GM19035 (cell line): ENCODE measurements around the gene OR9Q1.

Source experiments
- ATAC-seq: cut with Tn5 transposase; IDR thresholded peaks from one replicate; pipeline ENCODE4 v1.9.1; 2021; ENCODE audit not compliant: unreplicated experiment

OR9Q1 gene

DNA sequence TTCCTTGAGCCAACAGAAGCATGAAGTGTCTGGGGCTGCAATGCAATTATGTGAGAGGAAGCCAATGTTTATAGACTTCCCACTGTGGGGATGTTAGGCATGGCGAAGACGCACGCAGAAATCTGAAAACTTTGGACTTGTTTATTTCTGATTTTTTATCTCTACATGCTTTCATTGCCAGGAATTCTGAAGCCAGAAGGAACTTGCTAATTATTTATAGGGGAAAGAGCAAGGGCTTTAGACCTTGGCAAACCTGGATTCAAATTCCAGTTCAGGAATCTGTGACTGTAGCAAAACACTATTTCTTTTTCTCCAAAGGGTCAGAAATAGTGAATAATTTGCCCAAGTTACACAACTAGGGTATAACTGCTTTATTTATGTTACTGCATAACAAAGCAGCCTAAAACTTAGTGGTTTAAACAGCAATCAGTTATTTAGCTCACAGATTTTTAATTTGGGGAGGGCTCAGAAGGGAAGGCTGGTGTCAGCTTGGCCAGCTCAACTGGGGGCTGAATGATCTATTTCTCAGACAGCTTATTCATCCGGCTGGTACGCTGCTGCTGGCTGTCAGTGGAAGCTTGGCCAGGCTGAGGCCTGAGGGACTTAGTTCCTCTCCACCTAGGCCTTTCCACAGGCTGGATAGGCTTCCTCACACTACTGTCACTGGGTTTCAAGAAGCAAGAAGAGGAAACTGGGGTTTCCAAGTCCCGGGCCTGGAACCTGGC lies 5.2 kb downstream of the OR9Q1 start:
- no peak for ATAC-seq

- ATAC-seq = no peak
Observed at GRCh38 chr11:58030653-58031052, 7.0 kb downstream of the OR9Q1 start, which contains the start of gene OR6Q1. Gene OR6Q1 (plus strand): TSS chr11:58030953. CDS start chr11:58030953, 0 bp downstream.

DNA sequence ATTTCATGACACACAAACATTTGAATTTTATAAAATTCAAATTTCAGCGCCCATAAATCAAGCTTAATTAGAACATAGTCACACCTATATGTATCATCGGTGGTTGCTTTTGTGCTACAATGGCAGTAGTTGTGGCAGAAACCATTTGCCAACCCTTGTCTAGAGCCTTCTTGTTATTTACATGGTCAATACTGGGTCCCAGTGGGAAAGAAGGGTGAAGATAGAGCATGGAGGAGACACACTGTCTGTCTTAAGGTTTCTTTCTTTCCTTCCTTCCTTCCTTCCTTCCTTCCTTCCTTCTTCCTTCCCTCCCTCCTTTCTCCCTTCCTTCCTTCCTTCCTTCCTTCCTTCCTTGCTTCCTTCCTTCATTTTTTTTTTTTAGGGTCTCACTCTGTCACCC lies 10.8 kb downstream of the OR9Q1 start:
- ATAC-seq = no peak

DNA sequence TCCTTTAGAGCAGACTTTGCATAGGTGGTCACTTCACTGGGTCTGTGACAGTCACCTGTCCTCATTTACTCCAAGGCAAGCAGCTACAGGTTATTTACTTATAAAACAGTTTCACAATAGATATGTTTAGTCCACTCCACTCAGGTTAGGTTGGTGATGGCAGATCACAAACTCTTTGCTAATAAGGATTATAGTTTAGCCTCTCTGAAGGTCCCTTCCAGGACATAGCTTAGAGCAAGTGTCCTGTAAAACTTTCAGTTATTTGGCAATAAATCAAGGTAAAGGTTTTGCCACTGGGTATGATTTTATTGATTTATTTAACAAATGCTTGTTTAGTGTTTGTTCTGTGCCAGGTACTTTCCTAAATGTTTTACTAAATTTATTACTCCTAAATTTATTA lies 15.9 kb downstream of the OR9Q1 start:
- ATAC-seq = no peak

GRCh38 chr11:58043379-58043778 lies 19.7 kb downstream of the OR9Q1 start:
- ATAC-seq = no peak

GRCh38 chr11:58046231-58046630 lies 22.6 kb downstream of the OR9Q1 start:
- ATAC-seq = no peak

DNA sequence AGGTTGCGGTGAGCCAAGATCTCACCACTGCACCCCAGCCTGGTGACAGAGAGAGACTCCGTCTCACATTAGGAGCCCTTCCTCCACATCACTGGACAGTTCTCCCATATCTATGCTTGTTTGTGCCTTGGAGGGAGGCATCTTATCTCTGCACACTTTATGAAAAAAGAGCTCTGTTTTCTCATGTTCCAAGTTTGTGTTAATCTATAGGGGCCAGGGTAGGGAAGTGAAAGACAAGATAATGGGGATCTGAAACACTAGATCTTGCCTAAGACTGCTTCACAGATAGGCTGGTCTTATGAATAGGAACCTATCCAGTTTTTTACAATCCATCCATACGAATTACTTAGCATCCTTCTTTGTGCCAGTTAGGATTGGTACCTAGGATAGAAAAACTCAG lies 24.1 kb downstream of the OR9Q1 start:
- ATAC-seq = no peak

DNA sequence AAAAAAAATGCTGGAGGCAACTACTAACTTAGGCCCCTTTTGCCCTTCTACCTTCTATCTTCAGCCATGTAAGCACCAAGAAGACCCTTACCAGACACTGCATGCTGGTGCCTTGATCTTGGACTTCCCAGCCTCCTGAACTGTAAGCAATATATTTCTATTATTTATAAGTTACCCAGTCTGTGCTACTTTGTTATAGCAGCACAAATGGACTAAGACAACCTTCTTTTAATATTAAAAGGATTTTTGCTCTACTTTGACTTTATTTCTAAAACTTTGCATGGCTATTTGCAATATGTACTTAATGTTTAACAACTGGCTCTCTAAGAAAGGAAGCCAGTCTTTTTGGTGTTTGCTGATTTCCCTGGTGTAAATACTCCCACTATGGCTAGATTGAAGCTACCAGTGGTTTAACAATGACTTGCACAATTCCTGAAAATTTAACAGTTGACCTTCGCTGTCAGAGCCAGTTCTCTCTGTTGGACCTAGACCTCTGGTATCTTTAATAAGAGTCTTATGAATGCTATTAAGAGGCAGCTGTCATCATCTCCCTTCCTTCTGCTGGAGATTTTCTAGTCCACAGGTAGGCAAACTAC lies 32.2 kb downstream of the OR9Q1 start:
- no peak for ATAC-seq

DNA sequence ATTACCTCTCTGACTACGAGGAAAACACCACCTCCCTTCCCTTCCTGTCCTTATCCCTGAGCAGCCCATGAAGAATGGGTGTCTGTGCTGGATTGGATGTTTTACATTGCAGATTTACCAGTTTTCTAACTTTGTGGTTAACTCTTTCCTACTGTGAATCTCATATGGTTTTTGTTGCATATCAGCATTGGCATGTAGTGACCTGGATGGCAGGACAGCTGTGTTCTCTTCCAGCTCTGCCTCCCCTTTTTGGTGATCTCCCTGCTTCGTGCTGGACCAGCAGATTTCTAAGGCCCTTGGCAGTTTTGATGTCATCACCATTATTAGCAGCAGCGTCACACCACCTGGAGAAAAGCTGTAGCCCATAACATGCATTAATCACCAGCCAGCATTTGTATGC lies 33.8 kb downstream of the OR9Q1 start:
- ATAC-seq = no peak

- ATAC-seq = no peak
Observed at GRCh38 chr11:58058276-58059006, 34.8 kb downstream of the OR9Q1 start.

DNA sequence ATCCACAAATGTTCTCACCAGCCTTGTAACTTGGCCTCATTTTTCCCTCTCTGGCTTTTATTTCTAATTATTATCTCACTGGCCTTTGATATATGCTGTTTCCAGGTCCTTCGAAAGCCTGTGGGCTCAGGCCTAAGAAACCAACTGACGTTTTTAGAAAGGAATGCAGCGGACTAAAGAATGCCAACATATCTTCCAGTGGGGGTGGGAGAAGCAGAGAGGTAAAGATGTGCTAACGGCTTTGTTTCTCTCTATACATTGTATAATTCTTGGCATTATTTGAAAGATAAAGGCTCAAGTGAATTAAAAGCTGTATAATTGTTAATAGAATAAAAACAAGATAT lies 35.3 kb downstream of the OR9Q1 start:
- ATAC-seq = no peak

GRCh38 chr11:58060535-58060934 lies 36.9 kb downstream of the OR9Q1 start:
- ATAC-seq = no peak

- no peak for ATAC-seq
Observed at GRCh38 chr11:58060939-58061672, 37.4 kb downstream of the OR9Q1 start.

DNA sequence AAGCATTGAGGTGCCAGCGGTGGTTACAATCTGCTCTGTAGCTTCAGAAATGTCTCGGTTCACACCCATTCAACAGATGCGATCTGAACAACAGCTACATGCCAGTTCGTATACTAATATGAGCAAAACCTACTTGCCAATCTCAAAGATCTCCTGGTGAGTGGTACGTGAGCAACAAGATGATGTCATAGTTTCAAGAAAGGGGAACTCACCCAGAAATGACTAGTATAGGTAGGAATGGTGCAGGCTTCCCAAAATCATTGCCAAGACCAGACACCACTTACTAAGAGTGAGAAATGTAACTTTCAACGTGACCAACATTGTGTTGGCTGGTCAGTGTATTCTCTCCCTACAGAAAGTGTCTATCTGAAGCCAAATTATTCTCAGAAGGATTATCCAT lies 38.1 kb downstream of the OR9Q1 start:
- ATAC-seq = no peak

DNA sequence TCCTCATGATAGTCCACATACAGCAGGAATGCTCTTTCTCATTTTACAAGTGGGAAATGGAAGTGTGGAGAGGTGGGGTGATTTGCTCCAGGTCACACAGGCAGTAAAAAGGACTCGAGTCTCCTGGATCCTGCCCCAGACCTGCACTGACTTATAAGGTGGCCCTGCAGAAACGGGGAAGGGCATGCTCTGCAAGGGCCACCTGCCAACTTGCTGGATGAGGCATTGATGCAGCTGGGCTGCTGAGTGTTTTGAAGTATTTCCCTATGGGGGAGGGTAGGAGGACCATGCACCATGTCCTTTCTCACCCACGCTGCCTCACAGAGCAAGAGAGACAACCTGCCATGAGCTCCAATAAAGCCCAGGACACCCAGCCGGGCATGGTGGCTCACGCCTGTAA lies 44.0 kb downstream of the OR9Q1 start:
- ATAC-seq = no peak

GRCh38 chr11:58068655-58069054 lies 45.0 kb downstream of the OR9Q1 start:
- no peak for ATAC-seq

- ATAC-seq = no peak
Observed at GRCh38 chr11:58070585-58070984, 46.9 kb downstream of the OR9Q1 start.

DNA sequence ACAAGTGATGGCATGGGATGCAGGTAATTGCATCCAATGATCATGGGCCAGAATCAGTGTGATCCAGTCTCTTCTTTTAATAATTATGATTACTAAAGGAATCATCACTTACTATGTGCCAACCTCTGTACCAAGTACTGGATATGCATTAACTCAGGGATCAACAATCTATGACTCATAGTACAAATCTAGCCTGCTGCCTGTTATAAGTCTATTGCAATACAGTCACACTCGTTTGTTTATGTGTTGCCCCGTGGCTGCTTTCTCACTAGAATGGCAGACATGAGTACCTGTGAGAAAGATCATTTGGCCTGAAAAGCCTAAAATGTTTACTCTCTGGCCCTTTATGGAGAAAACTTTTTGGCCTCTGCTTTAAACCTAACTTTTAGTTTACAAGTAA lies 52.1 kb downstream of the OR9Q1 start:
- no peak for ATAC-seq

- no peak for ATAC-seq
Observed at GRCh38 chr11:58086528-58086927, 62.8 kb downstream of the OR9Q1 start.

GRCh38 chr11:58097437-58097836 lies 73.8 kb downstream of the OR9Q1 start:
- ATAC-seq = no peak

GRCh38 chr11:58121096-58121495 lies 97.4 kb downstream of the OR9Q1 start:
- no peak for ATAC-seq

GRCh38 chr11:58125469-58125868 lies 101.8 kb downstream of the OR9Q1 start, which contains the start of gene OR9I1:
Gene OR9I1 (minus strand): TSS chr11:58125530. CDS start chr11:58119444, 6,086 bp downstream.
- no peak for ATAC-seq
